Peyer's patch (tissue), 4 donors: ENCODE data around the gene DAO. TPM values are rescaled to one million over a fixed set of nuclear protein-coding genes. Genes with fewer than 3 reads are reported as not detected.

Experiments used
- DNase-seq, 3 donors: peaks; one replicate each; pipeline ENCODE4 v3.0.0-alpha.2; 2017 to 2019
- H3K27ac ChIP-seq, 4 donors: fragments of 200-600 bp; sonication (generic); one replicate each; pipeline ENCODE4 v1.5.1; 2016 to 2019
- H3K27me3 ChIP-seq, 2 donors: fragments of 200-600 bp; sonication (generic); one replicate each; pipeline ENCODE4 v1.5.1; 2019
- H3K36me3 ChIP-seq, 3 donors: fragments of 200-600 bp; sonication (generic); one replicate each; pipeline ENCODE4 v1.5.1; 2016 to 2019
- H3K4me1 ChIP-seq, 4 donors: fragments of 200-600 bp; sonication (generic); one replicate each; pipeline ENCODE4 v1.5.1; 2016 to 2019
- H3K4me3 ChIP-seq, 4 donors: fragments of 200-600 bp; sonication (generic); 1 replicate in 3 of 4; 2 replicates in 1 of 4; pipeline ENCODE4 v1.5.1; 2016 to 2019; ENCODE audit warnings: mild to moderate bottlenecking in 1 of 4
- H3K9me3 ChIP-seq, 4 donors: fragments of 200-600 bp; sonication (generic); one replicate each; pipeline ENCODE4 v1.5.1; 2016 to 2019; ENCODE audit warnings: mild to moderate bottlenecking in 1 of 4
- CTCF ChIP-seq, 6 experiments: fragments of 450-650 bp in 4 of 6; fragments of 200-600 bp in 2 of 6; sonication (generic) in 1 of 6; IDR thresholded peaks; one replicate each; pipeline ENCODE4 v1.5.1; 2017 to 2019; ENCODE audit warnings: antibody characterized with exemption in 6 of 6, mild to moderate bottlenecking in 3 of 6, moderate library complexity in 1 of 6
- POLR2A ChIP-seq, 2 donors: fragments of 450-650 bp; IDR thresholded peaks; one replicate each; pipeline ENCODE4 v1.5.1; 2017; ENCODE audit warnings: antibody characterized with exemption in 2 of 2, mild to moderate bottlenecking in 2 of 2, moderate library complexity in 2 of 2
- total RNA-seq, 4 donors: library from RNA; depleted of rRNA; stranded (reverse); fragments of >200 nt; gene quantifications; one replicate each; pipeline ENCODE4 v1.1.0, GENCODE V29; 2016

The DAO gene
- total RNA-seq, 4 donors from 2014 or later: 1.2 TPM; not detected in 3

- H3K9me3 ChIP-seq: no peaks in the 10 kb centered on the region
- no peak for TF ChIP-seq POLR2A (IDR thresholded peaks at IDR 0.05)
- TF ChIP-seq CTCF (IDR thresholded peaks at IDR 0.05): no peak
- H3K27me3 ChIP-seq: no peaks in the 10 kb centered on the region
- no peaks in the 10 kb centered on the region for H3K36me3 ChIP-seq
- no peak for DNase-seq
- no peak overlapping the region for H3K4me3 ChIP-seq
- H3K4me1 ChIP-seq: no peaks in the 10 kb centered on the region
- H3K27ac ChIP-seq: no peak overlapping the region
Observed at GRCh38 chr12:108896817-108897216, 16.9 kb downstream of the DAO start.

GRCh38 chr12:108899145-108899544 lies 19.3 kb downstream of the DAO start:
- Histone ChIP-seq H3K27ac (no peak overlapping the region), H3K27me3 (no peaks in the 10 kb centered on the region), H3K4me3 (no peak overlapping the region), H3K36me3 (no peaks in the 10 kb centered on the region), H3K9me3 (no peaks in the 10 kb centered on the region), H3K4me1 (no peaks in the 10 kb centered on the region)
- no peak for DNase-seq
- TF ChIP-seq CTCF (IDR thresholded peaks at IDR 0.05) (no peak), POLR2A (IDR thresholded peaks at IDR 0.05) (no peak)

GRCh38 chr12:108905725-108906124 lies 25.8 kb downstream of the DAO start:
- no peak overlapping the region for H3K4me3 ChIP-seq
- DNase-seq: no peak
- H3K4me1 ChIP-seq: no peaks in the 10 kb centered on the region
- no peak overlapping the region for H3K27ac ChIP-seq
- H3K9me3 ChIP-seq: no peaks in the 10 kb centered on the region
- H3K36me3 ChIP-seq: no peaks in the 10 kb centered on the region
- TF ChIP-seq CTCF (IDR thresholded peaks at IDR 0.05): no peak
- TF ChIP-seq POLR2A (IDR thresholded peaks at IDR 0.05): no peak
- H3K27me3 ChIP-seq: no peaks in the 10 kb centered on the region

- H3K9me3 ChIP-seq: no peaks in the 10 kb centered on the region
- H3K36me3 ChIP-seq: no peaks in the 10 kb centered on the region
- no peak overlapping the region for H3K4me3 ChIP-seq
- no peaks in the 10 kb centered on the region for H3K27me3 ChIP-seq
- no peak for TF ChIP-seq POLR2A (IDR thresholded peaks at IDR 0.05)
- no peak for TF ChIP-seq CTCF (IDR thresholded peaks at IDR 0.05)
- no peak overlapping the region for H3K27ac ChIP-seq
- no peaks in the 10 kb centered on the region for H3K4me1 ChIP-seq
- no peak for DNase-seq
Observed at GRCh38 chr12:108906971-108907370, 27.1 kb downstream of the DAO start.

- no peaks in the 10 kb centered on the region for H3K27me3 ChIP-seq
- no peak for DNase-seq
- TF ChIP-seq CTCF (IDR thresholded peaks at IDR 0.05) (no peak), POLR2A (IDR thresholded peaks at IDR 0.05) (no peak)
- H3K4me1 ChIP-seq: no peaks in the 10 kb centered on the region
- H3K36me3 ChIP-seq: no peaks in the 10 kb centered on the region
- no peak overlapping the region for H3K27ac ChIP-seq
- no peak overlapping the region for H3K4me3 ChIP-seq
- no peaks in the 10 kb centered on the region for H3K9me3 ChIP-seq
Observed at GRCh38 chr12:108907839-108908351, 28.0 kb downstream of the DAO start.

- Histone ChIP-seq H3K4me3 (no peak overlapping the region), H3K27me3 (no peaks in the 10 kb centered on the region), H3K4me1 (no peaks in the 10 kb centered on the region), H3K36me3 (no peaks in the 10 kb centered on the region), H3K27ac (no peak overlapping the region), H3K9me3 (no peaks in the 10 kb centered on the region)
- no peak for TF ChIP-seq CTCF (IDR thresholded peaks at IDR 0.05)
- TF ChIP-seq POLR2A (IDR thresholded peaks at IDR 0.05): no peak
- DNase-seq: no peak
Observed at GRCh38 chr12:108910336-108910735, 30.4 kb downstream of the DAO start.
